Measurements from ENCODE around the gene SAMD9L.

Gene SAMD9L

DNA sequence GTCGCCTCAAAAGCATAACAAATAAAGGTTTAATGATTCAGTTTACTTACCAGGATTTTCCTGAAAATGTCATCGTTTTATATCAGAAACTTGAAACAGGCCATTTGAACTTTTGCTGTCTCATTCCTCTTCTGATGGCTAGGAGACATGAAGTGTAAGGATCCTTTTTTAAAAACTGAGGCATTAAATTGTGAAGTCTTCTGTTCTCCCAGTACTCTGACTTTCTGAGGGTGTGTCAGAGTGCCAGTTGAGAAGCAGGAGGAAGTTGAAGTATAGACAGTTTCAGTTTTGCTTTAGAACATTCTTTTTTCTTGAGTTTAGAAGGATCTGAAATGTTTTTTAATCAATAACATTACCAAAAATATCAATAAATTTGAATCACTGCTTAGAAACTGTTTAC is at the start of gene SAMD9L:
Gene SAMD9L, minus strand, starts transcription at position 242 of the 400 bp plus-strand sequence. CDS start 12,414 bp downstream, outside the sequence.
- no peak for DNase-seq (ENCODE audit: low read depth)

DNA sequence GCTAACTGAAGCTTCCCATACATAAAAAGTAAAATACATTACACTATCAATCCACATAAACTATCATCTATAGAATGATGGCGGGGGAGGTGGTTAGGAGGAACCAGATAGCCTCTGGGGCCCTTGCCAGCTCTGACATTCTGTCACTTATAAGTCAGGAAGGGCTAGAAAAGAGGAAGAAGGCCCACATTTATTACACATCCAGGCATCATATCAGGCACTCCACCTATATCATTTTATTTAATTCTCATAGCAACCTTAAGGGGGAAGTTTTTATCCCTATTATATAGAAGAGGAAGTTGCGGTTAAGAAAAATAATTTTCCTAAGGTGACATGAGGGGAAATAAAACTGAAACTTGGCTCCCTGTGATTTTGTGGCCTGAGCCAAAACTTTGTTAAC is 48.2 kb upstream of the SAMD9L start:
- no peak for DNase-seq (ENCODE audit: low read depth)

- DNase-seq (ENCODE audit: low read depth): no peak
Measured at GRCh38 chr7:93194386-93194785, 46.2 kb upstream of the SAMD9L start.

- no peak for DNase-seq (ENCODE audit: low read depth)
Measured at GRCh38 chr7:93188870-93189634, 40.9 kb upstream of the SAMD9L start.

DNA sequence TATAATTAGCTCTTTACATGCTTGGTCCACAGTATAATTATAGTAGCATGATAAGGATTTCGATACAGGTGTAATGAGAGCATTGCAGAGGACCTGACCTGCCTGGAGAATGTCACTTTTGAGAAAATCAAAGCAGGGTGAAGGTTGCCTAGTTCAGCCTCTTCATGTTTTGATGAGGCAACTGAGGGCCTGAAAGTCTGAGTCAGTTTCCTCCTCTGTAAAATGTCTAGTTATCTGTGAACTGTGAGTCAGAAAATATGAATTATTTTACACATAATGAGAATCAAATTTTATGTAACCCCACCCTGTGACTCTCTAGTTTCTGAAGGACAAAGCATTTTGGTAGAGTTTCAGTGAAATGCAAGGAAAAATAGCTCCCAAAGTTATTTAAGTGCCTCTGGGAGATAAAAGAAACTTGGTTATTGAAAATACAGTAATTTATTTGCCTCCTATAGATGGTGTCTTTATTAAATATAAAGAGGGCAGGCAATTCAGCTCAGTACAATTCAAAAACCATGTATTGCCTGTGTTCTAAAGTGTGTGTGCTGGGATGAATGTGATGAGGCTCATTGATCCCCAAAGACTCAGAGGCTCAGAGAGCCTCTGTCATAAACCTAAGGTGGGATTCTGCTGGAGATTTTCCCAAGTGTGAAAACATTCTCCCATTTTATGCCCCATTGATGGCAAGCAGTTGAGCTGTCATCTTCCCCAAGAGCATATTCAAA is 37.3 kb upstream of the SAMD9L start:
- DNase-seq (ENCODE audit: low read depth): no peak

DNA sequence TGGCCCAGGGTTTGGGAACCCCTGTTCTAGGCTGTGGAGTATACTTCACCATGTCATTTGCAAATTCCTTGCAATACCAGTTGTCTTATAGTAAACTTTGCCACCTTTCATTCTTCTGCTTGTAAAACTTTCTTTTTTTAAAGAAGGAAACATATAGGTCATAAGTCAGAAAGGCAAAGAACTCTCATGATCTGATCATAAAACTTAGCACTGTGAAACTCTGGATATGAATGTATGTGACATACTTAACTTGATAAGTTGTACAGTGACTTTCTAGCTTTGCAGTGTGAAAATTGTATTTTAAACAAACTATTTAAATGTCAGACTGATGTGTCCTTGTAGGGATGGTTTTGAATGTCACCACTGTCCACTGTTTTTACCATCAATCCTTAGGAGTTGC is 31.0 kb upstream of the SAMD9L start:
- DNase-seq (ENCODE audit: low read depth): no peak

- DNase-seq (ENCODE audit: low read depth): no peak
Measured at GRCh38 chr7:93178213-93178612, 30.0 kb upstream of the SAMD9L start.

- DNase-seq (ENCODE audit: low read depth): no peak
Measured at GRCh38 chr7:93176992-93177580, 28.9 kb upstream of the SAMD9L start.

GRCh38 chr7:93175219-93175618 is 27.0 kb upstream of the SAMD9L start:
- DNase-seq (ENCODE audit: low read depth): no peak

GRCh38 chr7:93172683-93173082 is 24.5 kb upstream of the SAMD9L start:
- DNase-seq (ENCODE audit: low read depth): no peak

DNA sequence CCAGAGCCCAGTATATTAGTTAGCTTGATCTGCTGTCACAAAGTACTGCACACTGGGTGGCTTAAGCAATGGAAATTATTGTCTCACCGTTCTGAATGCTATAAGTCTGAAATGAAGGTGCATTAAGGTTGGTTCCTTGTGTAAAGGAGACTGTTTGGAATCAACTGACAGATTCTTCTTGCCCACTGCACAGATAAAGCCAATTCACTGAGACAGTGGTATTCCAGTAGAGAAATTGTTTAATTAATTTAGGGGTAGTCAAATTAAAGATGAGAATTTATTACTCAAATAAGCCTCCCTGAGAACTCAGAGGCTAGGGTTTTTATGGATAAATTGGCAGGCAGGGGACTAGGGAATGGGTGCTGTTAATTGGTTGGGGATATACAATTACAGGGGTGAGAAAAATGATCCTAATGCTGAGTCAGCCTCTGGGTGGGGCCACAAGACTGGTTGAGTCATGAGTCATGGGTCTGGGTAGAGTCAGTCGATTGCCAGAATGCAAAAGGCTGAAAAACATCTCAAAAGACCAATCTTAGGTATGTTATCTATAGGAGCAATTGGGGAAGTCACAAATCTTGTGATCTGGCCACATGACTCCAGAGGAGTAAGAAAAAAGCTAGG is 23.5 kb upstream of the SAMD9L start:
- no peak for DNase-seq (ENCODE audit: low read depth)

DNA sequence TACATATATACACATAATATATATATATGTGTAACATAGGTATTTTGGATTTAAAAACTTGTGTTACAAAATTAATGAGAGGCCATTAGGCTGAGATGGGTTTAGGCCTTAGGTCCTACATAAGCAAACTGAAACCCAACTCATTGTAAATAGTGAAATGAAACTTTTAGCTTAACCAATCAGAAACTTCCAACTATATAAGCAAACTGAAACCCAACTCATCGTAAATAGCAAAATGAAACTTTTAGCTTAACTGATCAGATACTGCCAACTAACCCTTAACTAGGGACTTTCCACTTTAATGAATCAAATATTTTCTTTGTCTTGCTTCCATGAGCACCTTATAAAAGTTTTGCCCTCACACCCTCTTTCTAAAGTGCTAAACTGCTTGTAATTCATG is 17.3 kb upstream of the SAMD9L start:
- DNase-seq (ENCODE audit: low read depth): no peak

DNA sequence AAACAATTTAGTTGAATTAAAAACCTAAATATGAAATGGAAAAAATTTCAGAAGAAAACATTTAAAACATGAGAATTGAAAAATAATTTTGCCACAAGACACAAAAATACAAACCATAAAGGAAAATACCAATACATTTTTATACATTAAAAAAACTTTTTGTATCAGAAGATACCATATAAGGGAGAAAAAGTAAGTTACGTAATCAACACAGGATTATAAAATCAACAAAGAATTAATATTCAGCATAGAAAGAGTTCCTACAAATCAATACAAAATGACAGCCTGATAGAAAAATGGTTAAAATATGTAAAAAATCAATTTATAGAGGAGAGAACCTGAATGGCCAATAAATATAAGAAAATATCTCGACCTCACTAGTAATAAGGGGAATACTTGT is 16.6 kb upstream of the SAMD9L start:
- no peak for DNase-seq (ENCODE audit: low read depth)

GRCh38 chr7:93161181-93161762 is 13.1 kb upstream of the SAMD9L start:
- no peak for DNase-seq (ENCODE audit: low read depth)

- no peak for DNase-seq (ENCODE audit: low read depth)
Measured at GRCh38 chr7:93160410-93160809, 12.2 kb upstream of the SAMD9L start.

DNA sequence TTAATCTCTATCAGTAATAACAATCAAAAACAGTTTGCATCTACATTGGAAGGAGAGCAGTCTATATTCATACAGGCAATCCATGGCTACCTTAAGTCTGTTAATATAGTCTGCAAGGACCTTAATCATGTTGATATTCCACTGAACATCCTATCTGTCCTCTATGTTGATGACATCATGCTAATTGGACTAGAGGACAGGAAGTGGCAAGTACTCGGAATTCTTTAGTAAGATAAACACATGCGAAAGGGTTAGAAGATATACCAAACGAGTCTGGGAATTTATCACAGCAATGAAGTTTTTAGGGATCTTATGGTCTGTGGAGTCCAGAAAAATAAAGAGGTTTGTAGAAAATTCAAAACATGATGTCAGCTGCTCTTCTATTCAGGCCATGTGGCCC is 11.3 kb upstream of the SAMD9L start:
- no peak for DNase-seq (ENCODE audit: low read depth)

GRCh38 chr7:93156884-93157283 is 8.7 kb upstream of the SAMD9L start:
- DNase-seq (ENCODE audit: low read depth): no peak

DNA sequence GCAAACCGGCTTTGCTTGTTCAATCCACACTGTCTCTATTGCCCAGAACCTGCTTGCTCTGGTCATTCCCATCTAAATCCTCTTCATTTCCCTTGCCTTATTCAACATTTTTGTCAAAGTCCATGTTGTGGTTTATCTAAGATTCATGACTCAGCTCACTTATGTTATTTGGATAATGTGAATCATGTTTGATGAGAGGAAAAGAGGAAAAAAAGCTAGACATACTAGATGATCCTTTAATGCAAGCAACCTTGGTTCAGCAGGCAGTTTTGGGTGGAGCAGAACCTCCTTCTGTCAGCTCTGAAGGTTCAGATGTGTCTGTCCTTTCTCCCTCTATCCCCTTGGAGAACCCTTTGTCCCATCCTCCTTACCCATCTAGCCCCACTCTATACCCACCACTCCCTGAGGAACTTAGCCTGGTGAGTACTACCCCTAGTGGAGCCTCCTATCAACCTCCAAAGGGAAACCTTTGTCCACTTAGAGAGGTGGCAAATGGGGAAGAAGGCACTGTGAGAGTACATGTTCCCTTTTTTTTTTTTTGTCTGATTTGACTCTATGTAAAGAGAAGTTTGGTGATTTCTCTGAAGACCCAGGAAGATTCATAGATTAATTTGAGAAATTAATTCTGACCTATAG is 2.1 kb upstream of the SAMD9L start:
- no peak for DNase-seq (ENCODE audit: low read depth)

DNA sequence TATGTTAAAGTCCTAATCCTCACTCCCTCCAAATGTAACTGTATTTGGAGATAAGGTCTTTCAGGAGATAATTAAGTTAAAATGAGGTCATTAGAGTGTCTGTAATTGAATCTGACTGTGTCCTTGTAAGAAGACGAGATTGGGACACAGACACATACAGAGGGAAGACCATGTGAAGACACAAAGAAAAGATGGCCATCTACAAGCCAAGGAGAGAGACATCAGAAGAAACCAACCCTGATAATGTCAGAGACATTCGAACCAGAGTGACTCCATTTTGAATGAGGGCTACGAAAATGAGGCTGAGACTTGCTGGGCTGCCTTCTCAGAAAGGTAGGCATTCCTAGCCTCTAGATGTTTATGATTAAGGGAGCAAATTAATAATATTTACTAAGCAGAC is 542 bp upstream of the SAMD9L start:
- no peak for DNase-seq (ENCODE audit: low read depth)

DNA sequence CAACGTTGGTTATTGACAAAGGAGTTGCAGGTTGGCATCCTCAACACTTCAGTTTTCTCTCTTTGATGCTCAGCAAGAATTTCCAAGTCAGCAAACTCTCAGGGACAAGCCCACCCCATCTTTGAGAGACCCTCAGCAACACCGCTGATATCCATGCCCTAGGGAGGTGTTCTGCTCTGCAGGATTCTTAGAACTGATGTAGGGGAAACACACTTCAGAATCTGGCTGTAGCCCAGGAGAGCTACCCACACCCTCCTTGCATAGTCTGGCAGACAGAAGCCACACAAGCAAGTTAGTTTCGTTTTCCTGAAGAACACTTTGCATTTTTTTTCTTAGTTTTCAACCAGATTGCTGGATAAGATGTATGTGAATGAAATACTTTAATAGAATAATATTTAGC is 822 bp downstream of the SAMD9L start:
- DNase-seq (ENCODE audit: low read depth): no peak

GRCh38 chr7:93146472-93147141 is 1.6 kb downstream of the SAMD9L start:
- no peak for DNase-seq (ENCODE audit: low read depth)
